ENCODE measurements around the gene ZFP91.

The ZFP91 gene

GRCh38 chr11:58632510-58632909 lies 53.6 kb downstream of the ZFP91 start:
- no peak for DNase-seq

- no peak for DNase-seq
Observed at GRCh38 chr11:58636587-58636986, 57.7 kb downstream of the ZFP91 start.

GRCh38 chr11:58637371-58637770 lies 58.5 kb downstream of the ZFP91 start:
- peak; percentile 25 for DNase-seq

- no peak for DNase-seq
Observed at GRCh38 chr11:58639103-58639502, 60.2 kb downstream of the ZFP91 start.

GRCh38 chr11:58639669-58640068 lies 60.8 kb downstream of the ZFP91 start:
- DNase-seq, result no peak

GRCh38 chr11:58640386-58641023 lies 61.6 kb downstream of the ZFP91 start:
- no peak for DNase-seq

- DNase-seq, result no peak
Observed at GRCh38 chr11:58641341-58641740, 62.5 kb downstream of the ZFP91 start.

GRCh38 chr11:58641803-58642581 lies 63.1 kb downstream of the ZFP91 start:
- DNase-seq, result no peak

- no peak for DNase-seq
Observed at GRCh38 chr11:58645854-58646253, 67.0 kb downstream of the ZFP91 start.

- DNase-seq, result no peak
Observed at GRCh38 chr11:58647141-58647699, 68.4 kb downstream of the ZFP91 start.

- DNase-seq, result no peak
Observed at GRCh38 chr11:58647866-58648265, 69.0 kb downstream of the ZFP91 start.

- no peak for DNase-seq
Observed at GRCh38 chr11:58649623-58650022, 70.8 kb downstream of the ZFP91 start.

- DNase-seq, result no peak
Observed at GRCh38 chr11:58650496-58650895, 71.6 kb downstream of the ZFP91 start.

GRCh38 chr11:58652726-58653280 lies 73.9 kb downstream of the ZFP91 start:
- DNase-seq, result no peak

- DNase-seq, result peak; percentile 35
Observed at GRCh38 chr11:58654079-58654907, 75.4 kb downstream of the ZFP91 start.

GRCh38 chr11:58654908-58655296 lies 76.0 kb downstream of the ZFP91 start:
- DNase-seq, result no peak

GRCh38 chr11:58656348-58656747 lies 77.5 kb downstream of the ZFP91 start:
- no peak for DNase-seq

- DNase-seq, result no peak
Observed at GRCh38 chr11:58658623-58659022, 79.8 kb downstream of the ZFP91 start.

GRCh38 chr11:58659404-58659803 lies 80.5 kb downstream of the ZFP91 start:
- DNase-seq, result no peak

GRCh38 chr11:58659910-58660570 lies 81.2 kb downstream of the ZFP91 start:
- no peak for DNase-seq
